Neural progenitor cell (in vitro differentiated cells): Measurements from ENCODE around the gene CEP68.

Source experiments
- EZH2 ChIP-seq: fragments of 200-600 bp; sonication (generic); IDR thresholded peaks from 2 replicates; pipeline ENCODE4 v1.6.1; 2017; ENCODE audit warnings: antibody characterized with exemption, mild to moderate bottlenecking, moderate library complexity
- EZH2phosphoT487 ChIP-seq: fragments of 200-600 bp; sonication (generic); IDR thresholded peaks from 2 replicates; pipeline ENCODE4 v1.6.1; 2017; ENCODE audit warnings: antibody characterized with exemption
- TF ChIP-seq, protein P1 (sequence below): fragments of 200-600 bp; sonication (generic); IDR thresholded peaks from 2 replicates; pipeline ENCODE4 v1.5.1; 2017; ENCODE audit warnings: antibody characterized with exemption, mild to moderate bottlenecking

DNA sequence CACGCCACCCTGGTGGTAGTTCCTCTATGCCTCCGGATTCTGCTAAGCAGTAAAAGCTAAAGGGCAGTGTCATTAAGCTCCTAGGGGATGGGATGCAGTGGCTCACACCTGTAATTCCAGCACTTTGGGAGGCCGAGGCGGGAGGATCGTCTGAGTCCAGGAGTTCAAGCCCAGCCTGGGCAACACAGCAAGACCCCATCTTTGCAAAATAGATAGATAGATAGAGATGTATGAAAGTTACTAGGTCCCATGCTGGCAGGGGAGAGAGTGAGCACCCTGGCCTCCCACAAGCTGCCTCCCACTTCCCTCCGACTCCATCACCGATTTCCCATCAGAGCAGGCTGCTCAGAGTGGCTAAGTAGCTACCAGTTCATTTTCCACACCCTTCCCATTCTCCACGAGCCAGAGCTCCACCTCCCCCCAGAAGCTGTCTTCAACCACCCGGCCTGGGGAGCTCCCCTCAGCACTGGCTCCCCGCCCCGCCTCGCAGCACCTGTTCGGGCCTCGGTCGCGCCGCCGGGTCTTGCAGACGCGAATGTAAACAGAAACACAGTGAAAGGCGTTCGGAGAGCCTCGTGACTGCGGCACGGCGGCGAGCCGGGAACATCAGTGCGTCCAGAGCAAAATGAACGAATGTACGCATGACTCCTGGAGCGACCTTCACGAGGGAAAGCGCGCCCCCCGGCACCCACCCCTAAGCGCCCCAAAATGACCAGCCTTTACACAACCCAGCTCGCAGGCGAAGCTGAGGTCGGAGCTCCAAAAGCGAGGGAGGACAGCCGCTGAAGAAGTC lies 598 bp upstream of the CEP68 start:
- TF ChIP-seq, protein P1, sequence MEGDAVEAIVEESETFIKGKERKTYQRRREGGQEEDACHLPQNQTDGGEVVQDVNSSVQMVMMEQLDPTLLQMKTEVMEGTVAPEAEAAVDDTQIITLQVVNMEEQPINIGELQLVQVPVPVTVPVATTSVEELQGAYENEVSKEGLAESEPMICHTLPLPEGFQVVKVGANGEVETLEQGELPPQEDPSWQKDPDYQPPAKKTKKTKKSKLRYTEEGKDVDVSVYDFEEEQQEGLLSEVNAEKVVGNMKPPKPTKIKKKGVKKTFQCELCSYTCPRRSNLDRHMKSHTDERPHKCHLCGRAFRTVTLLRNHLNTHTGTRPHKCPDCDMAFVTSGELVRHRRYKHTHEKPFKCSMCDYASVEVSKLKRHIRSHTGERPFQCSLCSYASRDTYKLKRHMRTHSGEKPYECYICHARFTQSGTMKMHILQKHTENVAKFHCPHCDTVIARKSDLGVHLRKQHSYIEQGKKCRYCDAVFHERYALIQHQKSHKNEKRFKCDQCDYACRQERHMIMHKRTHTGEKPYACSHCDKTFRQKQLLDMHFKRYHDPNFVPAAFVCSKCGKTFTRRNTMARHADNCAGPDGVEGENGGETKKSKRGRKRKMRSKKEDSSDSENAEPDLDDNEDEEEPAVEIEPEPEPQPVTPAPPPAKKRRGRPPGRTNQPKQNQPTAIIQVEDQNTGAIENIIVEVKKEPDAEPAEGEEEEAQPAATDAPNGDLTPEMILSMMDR, result no peak
- TF ChIP-seq EZH2 (no peak), EZH2phosphoT487 (no peak)
